Astrocyte of the hippocampus (primary cell): Measurements from ENCODE around the gene VASH1.

Source experiments
- DNase-seq: peaks from one replicate; pipeline ENCODE4 v3.0.0; 2011; ENCODE audit warnings: low read depth, low spot score

The VASH1 gene

GRCh38 chr14:76772300-76773187, 11.3 kb downstream of the VASH1 start:
- peak; percentile 45 for DNase-seq

DNA sequence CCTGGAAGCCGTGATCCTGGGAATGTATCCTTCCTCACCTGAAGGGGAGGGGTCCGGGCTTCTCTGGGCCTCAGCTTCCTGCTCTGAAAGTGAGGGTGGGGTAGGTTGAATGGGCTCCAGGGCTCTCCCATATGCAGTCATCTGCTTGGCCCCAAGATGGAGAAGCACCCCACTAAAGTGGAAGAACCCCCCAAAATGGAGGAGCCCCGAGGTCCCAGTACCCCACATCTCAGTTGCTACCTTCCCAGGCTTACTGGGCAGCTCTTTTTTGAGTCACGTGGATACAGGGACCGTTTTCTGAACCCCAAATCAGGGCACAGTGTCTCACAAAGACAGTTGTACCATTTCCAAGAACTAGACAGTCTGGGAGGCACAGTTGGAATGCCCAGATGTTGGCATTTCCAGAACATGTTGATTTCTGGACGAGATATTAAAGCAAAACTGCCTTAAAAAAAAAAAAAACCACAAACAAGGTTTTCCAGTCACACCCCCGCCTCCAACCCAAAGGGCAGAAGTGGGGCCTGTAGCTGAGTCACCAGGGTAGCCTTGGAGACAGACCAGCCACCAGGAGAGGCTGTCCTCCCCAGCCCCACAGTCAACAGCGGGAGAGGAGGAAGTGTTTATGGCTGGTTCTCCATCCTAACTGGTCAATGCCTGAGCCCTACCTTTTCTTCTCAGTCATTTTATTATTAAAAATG, 12.1 kb downstream of the VASH1 start:
- peak; percentile 84 for DNase-seq

- DNase-seq, result no peak
These were observed 12.9 kb downstream of the VASH1 start for GRCh38 chr14:76773956-76774820.

GRCh38 chr14:76774821-76775694, 13.8 kb downstream of the VASH1 start:
- no peak for DNase-seq

DNA sequence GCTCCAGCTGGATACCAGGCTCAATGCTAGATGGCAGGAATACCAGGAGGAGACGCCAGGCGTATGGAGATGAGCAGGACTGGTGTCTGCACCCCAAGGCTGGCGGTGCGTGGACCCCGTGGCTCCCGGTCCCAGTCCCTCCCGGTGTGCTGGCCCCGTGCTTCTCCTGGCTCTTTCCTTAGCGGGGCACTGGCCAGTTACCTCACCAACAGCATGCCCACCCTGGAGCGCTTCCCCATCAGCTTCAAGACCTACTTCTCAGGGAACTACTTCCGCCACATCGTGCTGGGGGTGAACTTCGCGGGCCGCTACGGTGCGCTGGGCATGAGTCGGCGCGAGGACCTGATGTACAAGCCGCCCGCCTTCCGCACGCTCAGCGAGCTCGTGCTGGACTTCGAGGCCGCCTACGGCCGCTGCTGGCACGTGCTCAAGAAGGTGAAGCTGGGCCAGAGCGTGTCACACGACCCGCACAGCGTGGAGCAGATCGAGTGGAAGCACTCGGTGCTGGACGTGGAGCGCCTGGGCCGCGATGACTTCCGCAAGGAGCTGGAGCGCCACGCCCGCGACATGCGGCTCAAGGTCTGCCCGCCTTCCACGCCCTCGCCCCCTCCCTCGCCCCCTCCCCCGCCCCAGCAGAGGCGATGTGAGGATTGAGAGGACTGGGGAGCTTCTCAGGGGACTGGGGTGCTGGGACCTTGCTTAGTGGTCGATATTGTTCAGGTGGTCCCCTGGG, 14.6 kb downstream of the VASH1 start:
- no peak for DNase-seq

- DNase-seq, result no peak
These were observed 15.4 kb downstream of the VASH1 start for GRCh38 chr14:76776428-76777251.

DNA sequence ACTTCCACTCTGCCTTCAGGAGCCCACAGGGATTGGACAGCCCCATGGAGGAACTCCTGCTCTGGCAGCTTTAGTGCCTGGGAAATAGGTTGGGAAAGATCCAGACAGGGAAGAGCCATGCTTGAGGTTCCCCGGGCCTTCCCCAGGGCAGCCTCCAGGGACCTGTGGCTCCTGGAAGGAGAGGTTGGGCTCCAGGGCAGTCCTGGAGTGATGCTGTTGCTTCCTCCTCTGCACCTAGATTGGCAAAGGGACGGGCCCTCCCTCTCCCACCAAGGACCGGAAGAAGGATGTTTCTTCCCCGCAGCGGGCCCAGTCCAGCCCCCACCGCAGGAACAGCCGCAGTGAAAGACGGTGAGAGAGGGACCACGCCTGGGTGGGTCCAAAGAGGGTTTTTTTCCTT, 16.5 kb downstream of the VASH1 start:
- no peak for DNase-seq

- no peak for DNase-seq
These were observed 17.4 kb downstream of the VASH1 start for GRCh38 chr14:76778546-76779215.

DNA sequence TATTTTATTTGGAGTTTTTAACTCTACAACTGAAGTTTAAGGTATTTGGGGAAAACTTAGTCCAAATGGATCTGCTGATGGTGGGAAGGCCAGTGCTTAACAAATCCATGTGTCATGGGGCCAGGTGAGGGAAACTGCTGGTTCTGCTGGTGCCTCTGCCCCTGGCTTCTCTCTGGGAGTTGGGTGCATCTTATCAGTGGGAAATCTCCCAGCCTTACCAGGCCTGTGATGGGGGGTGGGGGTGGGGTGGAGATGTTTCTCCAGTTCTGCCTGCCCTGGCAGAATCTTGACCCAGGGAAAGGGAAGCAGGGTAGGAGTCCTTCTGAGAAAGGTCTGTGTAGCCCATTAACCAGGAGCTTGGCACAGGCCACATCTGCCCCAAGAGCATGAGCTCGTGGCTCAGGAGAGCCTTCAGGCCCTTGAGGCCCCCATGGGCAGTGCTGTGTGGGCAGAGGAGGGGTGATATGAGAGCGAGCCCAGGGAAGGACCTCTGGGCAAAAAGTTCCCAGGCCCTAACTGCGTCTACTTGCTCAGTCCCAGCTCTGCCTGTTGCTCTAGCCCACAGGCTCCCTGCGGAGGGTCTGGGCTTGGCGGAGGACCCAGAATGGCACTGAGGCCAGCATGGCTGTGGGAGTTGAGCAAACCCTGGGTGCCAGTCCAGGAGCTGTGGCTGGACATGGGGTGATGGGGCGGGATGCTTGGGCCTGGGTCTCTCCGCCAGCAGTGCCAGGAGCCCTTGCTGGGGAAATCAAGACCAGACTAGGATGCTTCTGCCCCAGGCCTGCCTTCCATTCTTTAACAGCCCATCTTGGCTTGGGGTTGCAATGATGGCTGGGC, 18.2 kb downstream of the VASH1 start:
- no peak for DNase-seq

GRCh38 chr14:76780058-76780345, 18.7 kb downstream of the VASH1 start:
- DNase-seq, result no peak

DNA sequence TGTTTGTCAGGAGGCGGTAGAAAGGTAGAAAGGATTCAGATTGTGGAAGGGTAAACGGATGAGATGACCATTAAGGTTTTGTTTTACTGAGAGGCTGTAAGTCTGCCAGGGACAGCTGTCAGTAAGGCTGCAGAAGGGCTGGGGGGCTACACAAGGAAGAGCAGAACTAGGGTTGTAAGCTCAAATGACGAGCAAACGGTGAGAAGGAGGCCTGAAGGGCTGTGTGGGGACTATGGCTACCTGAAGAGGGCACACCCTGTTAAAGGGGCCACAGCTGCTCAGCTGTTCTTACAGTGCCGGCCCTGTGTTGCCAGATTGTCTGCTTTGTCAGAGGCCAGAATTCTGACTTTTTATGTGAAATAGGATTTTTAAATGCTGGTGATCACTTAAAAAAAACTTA, 19.1 kb downstream of the VASH1 start:
- DNase-seq, result no peak

GRCh38 chr14:76780875-76781647, 19.8 kb downstream of the VASH1 start:
- DNase-seq, result peak; percentile 50

DNA sequence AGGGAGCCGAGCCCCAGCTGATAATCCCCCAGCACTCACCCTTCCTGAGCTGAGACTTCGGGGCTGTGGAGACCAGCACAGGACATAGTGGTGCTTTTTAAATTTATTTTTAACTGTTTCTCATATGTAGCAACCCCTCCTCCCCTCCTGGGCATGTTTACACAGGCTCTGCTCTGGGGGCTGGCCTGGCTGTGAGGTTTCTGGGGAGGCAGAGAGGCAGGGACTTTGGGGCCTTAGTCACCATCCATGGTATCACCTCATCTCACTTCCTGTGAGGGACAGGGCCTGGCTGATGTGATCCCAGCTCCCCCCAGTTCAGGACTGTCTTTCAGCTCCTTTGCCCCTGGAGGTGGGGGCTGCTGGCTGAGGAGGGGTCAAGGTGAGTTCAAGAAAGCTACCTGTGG, 20.4 kb downstream of the VASH1 start:
- DNase-seq, result no peak

GRCh38 chr14:76782115-76782884, 21.0 kb downstream of the VASH1 start:
- DNase-seq, result no peak

DNA sequence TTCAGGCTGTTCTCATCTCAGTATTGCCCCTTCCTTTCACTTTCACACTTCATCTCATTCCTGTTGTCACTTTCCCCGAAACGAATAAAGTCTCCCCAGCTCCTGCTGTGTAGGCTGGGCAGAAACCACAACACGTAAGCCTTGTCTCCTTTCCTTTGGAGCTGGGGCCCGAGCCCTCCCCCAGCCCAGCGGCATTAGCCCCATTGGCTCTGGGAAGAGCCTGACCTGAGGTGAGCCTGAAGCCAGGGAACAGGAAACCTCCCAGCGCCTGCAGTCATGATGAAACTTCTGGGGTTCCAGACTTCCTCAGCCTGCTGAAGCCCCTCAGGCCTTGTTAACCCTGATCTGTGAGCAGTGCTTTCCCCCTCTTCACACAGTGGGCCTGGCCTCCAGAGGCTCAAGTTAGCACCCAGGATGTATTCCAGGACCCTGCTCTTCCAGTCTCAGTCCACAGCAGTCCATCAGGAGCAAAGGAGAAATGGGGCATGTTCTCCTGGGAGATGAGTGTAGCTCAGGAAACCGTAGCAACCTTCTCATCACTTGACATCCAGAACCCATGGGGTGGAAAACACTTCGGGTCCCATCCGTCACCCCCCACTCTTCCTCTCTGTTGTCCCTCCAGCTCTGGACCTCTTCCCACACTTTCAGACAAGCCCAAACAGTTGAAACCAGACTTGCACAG, 21.8 kb downstream of the VASH1 start:
- no peak for DNase-seq

- DNase-seq, result no peak
These were observed 23.1 kb downstream of the VASH1 start for GRCh38 chr14:76784266-76784874.
